Karpas-422 (cell line): ENCODE data around the gene PARN. TPM values are rescaled to one million over a fixed set of nuclear protein-coding genes. Genes with fewer than 3 reads are reported as not detected.

ENCODE experiments used
- DNase-seq: peaks from one replicate; pipeline ENCODE4 v3.0.0-alpha.2; 2015
- H2AFZ ChIP-seq: fragments of 200-600 bp; sonication (generic); 2 replicates; pipeline ENCODE4 v1.6.1; 2014; ENCODE audit warnings: antibody characterized with exemption, low read length, mixed read lengths
- H3K27ac ChIP-seq: fragments of 200-600 bp; sonication (generic); 2 replicates; pipeline ENCODE4 v1.5.1; 2014; ENCODE audit warnings: mild to moderate bottlenecking, low read length, moderate library complexity
- H3K27me3 ChIP-seq: fragments of 200-600 bp; sonication (generic); 2 replicates; pipeline ENCODE4 v1.6.1; 2014; ENCODE audit warnings: low read length, mixed read lengths
- H3K36me3 ChIP-seq: fragments of 200-600 bp; sonication (generic); 2 replicates; pipeline ENCODE4 v1.6.1; 2014; ENCODE audit warnings: low read length, mixed read lengths; ENCODE audit not compliant: insufficient read depth
- H3K4me1 ChIP-seq: fragments of 200-600 bp; sonication (generic); 2 replicates; pipeline ENCODE4 v1.6.1; 2014; ENCODE audit warnings: mild to moderate bottlenecking, low read length, mixed read lengths
- H3K4me2 ChIP-seq: fragments of 200-600 bp; sonication (generic); 2 replicates; pipeline ENCODE4 v1.6.1; 2014; ENCODE audit warnings: low read length, low read depth, mild to moderate bottlenecking; ENCODE audit not compliant: poor library complexity, severe bottlenecking
- H3K4me3 ChIP-seq: fragments of 200-600 bp; sonication (generic); 2 replicates; pipeline ENCODE4 v1.5.1; 2014; ENCODE audit warnings: mild to moderate bottlenecking, antibody characterized with exemption, low read length, mixed read lengths
- H3K79me2 ChIP-seq: fragments of 200-600 bp; sonication (generic); 2 replicates; pipeline ENCODE4 v1.6.1; 2014; ENCODE audit warnings: mild to moderate bottlenecking, low read length, mixed read lengths
- H3K9ac ChIP-seq: fragments of 200-600 bp; sonication (generic); 2 replicates; pipeline ENCODE4 v1.6.0; 2014; ENCODE audit warnings: low read length
- H3K9me2 ChIP-seq: fragments of 200-600 bp; sonication (generic), shearing (Covaris generic); replicated peaks from 2 replicates; pipeline ENCODE4 v1.6.0; 2014; ENCODE audit warnings: mild to moderate bottlenecking, low read length, moderate library complexity; ENCODE audit not compliant: insufficient read depth
- H3K9me3 ChIP-seq: fragments of 300-700, 200-600 bp; sonication (generic); 2 replicates; pipeline ENCODE4 v1.6.1; 2014; ENCODE audit warnings: low read length, mixed read lengths
- H4K20me1 ChIP-seq: fragments of 200-600 bp; sonication (generic); 2 replicates; pipeline ENCODE4 v1.6.1; 2014; ENCODE audit warnings: mild to moderate bottlenecking, antibody characterized with exemption, low read length, low read depth; ENCODE audit not compliant: insufficient read depth
- total RNA-seq: library from RNA; depleted of rRNA; stranded (reverse); fragments of >200 nt; shearing (Covaris generic); gene quantifications from 2 replicates; pipeline ENCODE4 v1.2.3, GENCODE V29; 2014; ENCODE audit warnings: low replicate concordance

The PARN gene
- total RNA-seq, 1 experiment from 2014 or later: 90.9 TPM

GRCh38 chr16:14472357-14472756 is 157.7 kb downstream of the PARN start:
- peaks cover 32% of the 10 kb centered on the region; the same call in 1 of the 2 replicates for H3K79me2 ChIP-seq
- no peaks in the 10 kb centered on the region for H3K9me2 ChIP-seq
- H4K20me1 ChIP-seq: no peaks in the 10 kb centered on the region
- no peak overlapping the region for H3K9ac ChIP-seq
- no peak overlapping the region for H2AFZ ChIP-seq
- no peak overlapping the region for H3K4me3 ChIP-seq
- DNase-seq: no peak
- H3K36me3 ChIP-seq: no peaks in the 10 kb centered on the region
- no peaks in the 10 kb centered on the region for H3K9me3 ChIP-seq
- peak overlapping the region; percentile 40; the same call in 1 of the 2 replicates for H3K27ac ChIP-seq
- no peaks in the 10 kb centered on the region for H3K27me3 ChIP-seq
- peaks cover 36% of the 10 kb centered on the region for H3K4me1 ChIP-seq
- peak overlapping the region; percentile 10 for H3K4me2 ChIP-seq

- Histone ChIP-seq H3K4me3 (no peak overlapping the region), H3K27ac (no peak overlapping the region), H3K9me2 (no peaks in the 10 kb centered on the region), H3K79me2 (peaks cover 33% of the 10 kb centered on the region; the same call in 1 of the 2 replicates), H2AFZ (no peak overlapping the region), H3K9me3 (no peaks in the 10 kb centered on the region), H3K36me3 (no peaks in the 10 kb centered on the region), H3K4me1 (peaks cover 36% of the 10 kb centered on the region), H3K27me3 (no peaks in the 10 kb centered on the region), H4K20me1 (no peaks in the 10 kb centered on the region), H3K4me2 (no peak overlapping the region), H3K9ac (no peak overlapping the region)
- no peak for DNase-seq
Measured at GRCh38 chr16:14470788-14471187, 159.3 kb downstream of the PARN start.

GRCh38 chr16:14465799-14466198 is 164.3 kb downstream of the PARN start:
- Histone ChIP-seq H3K4me2 (no peak overlapping the region), H3K4me3 (no peak overlapping the region), H3K9me2 (no peaks in the 10 kb centered on the region), H4K20me1 (no peaks in the 10 kb centered on the region), H3K27me3 (no peaks in the 10 kb centered on the region), H3K9me3 (peaks cover 3% of the 10 kb centered on the region), H3K27ac (no peak overlapping the region), H2AFZ (no peak overlapping the region), H3K9ac (no peak overlapping the region), H3K79me2 (peaks cover 12% of the 10 kb centered on the region; the same call in 1 of the 2 replicates), H3K36me3 (no peaks in the 10 kb centered on the region), H3K4me1 (no peaks in the 10 kb centered on the region)
- no peak for DNase-seq

DNA sequence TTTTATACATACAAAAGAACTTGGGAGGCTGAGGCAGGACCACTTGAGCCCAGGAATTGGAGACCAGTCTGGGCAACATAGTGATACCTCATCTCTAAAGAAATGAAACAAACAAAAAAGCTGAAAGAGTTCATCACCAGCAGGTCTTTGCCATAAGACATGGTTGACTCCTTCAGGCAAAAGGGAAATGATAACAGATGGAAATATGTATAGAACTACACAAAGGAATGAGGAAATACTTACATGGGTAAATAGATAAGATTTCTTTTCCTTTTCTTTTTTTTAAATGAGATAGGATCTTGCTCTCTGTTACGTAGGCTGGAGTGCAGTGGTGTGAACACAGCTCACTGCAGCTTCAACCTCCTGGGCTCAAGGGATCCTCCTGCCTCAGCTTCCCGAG is 165.3 kb downstream of the PARN start:
- no peaks in the 10 kb centered on the region for H3K4me1 ChIP-seq
- H3K27ac ChIP-seq: no peak overlapping the region
- H3K4me3 ChIP-seq: no peak overlapping the region
- DNase-seq: no peak
- no peak overlapping the region for H3K9ac ChIP-seq
- H3K79me2 ChIP-seq: peaks cover 15% of the 10 kb centered on the region
- H3K9me3 ChIP-seq: peaks cover 3% of the 10 kb centered on the region
- no peak overlapping the region for H2AFZ ChIP-seq
- no peaks in the 10 kb centered on the region for H4K20me1 ChIP-seq
- H3K27me3 ChIP-seq: no peaks in the 10 kb centered on the region
- no peaks in the 10 kb centered on the region for H3K9me2 ChIP-seq
- no peak overlapping the region for H3K4me2 ChIP-seq
- H3K36me3 ChIP-seq: no peaks in the 10 kb centered on the region

DNA sequence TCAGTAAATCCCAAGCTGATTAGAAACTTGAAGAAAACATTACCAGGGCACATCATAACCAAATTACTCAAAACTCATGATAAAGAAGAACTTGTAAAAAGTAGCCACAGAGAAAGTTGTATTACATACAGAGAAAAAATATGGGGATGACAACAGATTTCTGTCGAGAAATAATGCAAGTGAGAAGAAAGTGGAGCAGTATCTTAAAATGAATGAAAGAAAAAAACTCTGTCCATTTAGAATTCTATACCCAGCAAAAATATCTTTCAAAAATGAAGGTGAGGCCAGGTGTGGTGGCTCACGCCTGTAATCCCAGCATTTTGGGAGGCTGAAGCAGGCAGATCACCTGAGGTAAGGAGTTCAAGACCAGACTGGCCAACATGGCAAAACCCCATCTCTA is 165.9 kb downstream of the PARN start:
- Histone ChIP-seq H2AFZ (no peak overlapping the region), H3K4me2 (no peak overlapping the region), H3K9me2 (no peaks in the 10 kb centered on the region), H3K9me3 (peaks cover 3% of the 10 kb centered on the region), H3K9ac (no peak overlapping the region), H3K27me3 (no peaks in the 10 kb centered on the region), H4K20me1 (no peaks in the 10 kb centered on the region), H3K27ac (no peak overlapping the region), H3K79me2 (peaks cover 14% of the 10 kb centered on the region), H3K4me1 (no peaks in the 10 kb centered on the region; the same call in 1 of the 2 replicates), H3K4me3 (no peak overlapping the region), H3K36me3 (no peaks in the 10 kb centered on the region)
- DNase-seq: no peak

- Histone ChIP-seq H3K27me3 (no peaks in the 10 kb centered on the region), H3K36me3 (no peaks in the 10 kb centered on the region), H3K4me2 (no peak overlapping the region), H3K79me2 (peaks cover 22% of the 10 kb centered on the region), H3K4me1 (peaks cover 3% of the 10 kb centered on the region), H3K4me3 (no peak overlapping the region), H2AFZ (no peak overlapping the region), H3K9me2 (no peaks in the 10 kb centered on the region), H3K9me3 (peaks cover 3% of the 10 kb centered on the region), H4K20me1 (no peaks in the 10 kb centered on the region), H3K9ac (no peak overlapping the region), H3K27ac (no peak overlapping the region)
- no peak for DNase-seq
Measured at GRCh38 chr16:14462811-14463210, 167.2 kb downstream of the PARN start.

GRCh38 chr16:14460726-14461125 is 169.3 kb downstream of the PARN start:
- no peak overlapping the region for H3K9ac ChIP-seq
- H3K4me3 ChIP-seq: no peak overlapping the region
- no peak for DNase-seq
- peaks cover 3% of the 10 kb centered on the region for H3K9me3 ChIP-seq
- H4K20me1 ChIP-seq: no peaks in the 10 kb centered on the region
- H3K4me2 ChIP-seq: no peak overlapping the region
- H3K27me3 ChIP-seq: no peaks in the 10 kb centered on the region
- no peaks in the 10 kb centered on the region for H3K36me3 ChIP-seq
- H3K79me2 ChIP-seq: peaks cover 22% of the 10 kb centered on the region
- no peaks in the 10 kb centered on the region for H3K9me2 ChIP-seq
- H2AFZ ChIP-seq: no peak overlapping the region
- H3K27ac ChIP-seq: no peak overlapping the region
- H3K4me1 ChIP-seq: peaks cover 5% of the 10 kb centered on the region

- Histone ChIP-seq H3K4me2 (no peak overlapping the region), H3K4me1 (peaks cover 12% of the 10 kb centered on the region), H3K27me3 (no peaks in the 10 kb centered on the region), H3K9me3 (no peaks in the 10 kb centered on the region), H4K20me1 (no peaks in the 10 kb centered on the region), H3K79me2 (peaks cover 23% of the 10 kb centered on the region), H3K9me2 (no peaks in the 10 kb centered on the region), H3K27ac (no peak overlapping the region), H2AFZ (no peak overlapping the region), H3K36me3 (no peaks in the 10 kb centered on the region), H3K9ac (no peak overlapping the region), H3K4me3 (no peak overlapping the region)
- DNase-seq: no peak
Measured at GRCh38 chr16:14458576-14458975, 171.5 kb downstream of the PARN start.
